ENCODE data around the gene KRTAP5-10.
"Not testable (repeated sequence)": the region's sequence is repeated elsewhere in the genome, so short reads cannot be mapped to it uniquely, and the experiment has no call there.

Gene KRTAP5-10

DNA sequence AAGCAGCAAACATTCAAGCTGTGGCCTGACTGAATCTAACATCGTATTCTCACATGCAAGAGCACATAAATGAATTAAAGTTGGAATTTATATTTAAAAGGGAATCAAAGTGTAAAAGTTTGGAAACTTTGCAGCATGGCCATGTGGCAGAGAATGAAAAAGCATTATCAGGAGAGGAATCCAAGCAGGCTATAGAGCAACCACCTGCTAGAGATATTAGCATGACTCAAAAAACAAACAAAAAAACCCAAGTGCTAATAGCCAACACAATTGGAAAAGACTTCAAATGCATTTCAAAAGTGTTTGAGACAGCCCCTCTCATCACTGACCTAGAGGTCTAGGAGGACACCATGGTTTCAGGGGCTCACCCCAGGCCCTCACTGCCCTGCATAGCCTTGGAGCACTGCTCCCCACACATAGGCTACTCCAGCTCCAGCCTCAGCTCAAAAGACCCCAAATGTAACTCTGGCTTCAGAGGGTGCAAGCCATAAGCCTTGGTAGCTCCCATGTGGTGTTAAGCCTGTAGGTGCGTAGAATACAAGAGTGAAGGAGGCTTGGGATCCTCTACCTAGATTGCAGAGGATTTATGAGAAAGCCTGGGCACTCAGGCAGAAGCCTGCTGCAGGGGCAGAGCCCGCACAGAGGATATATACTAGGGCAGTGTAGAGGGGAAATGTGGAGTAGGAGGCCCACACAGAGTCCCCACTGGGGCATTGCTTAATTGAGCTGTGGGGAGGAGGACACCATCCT is 40.0 kb upstream of the KRTAP5-10 start:
- no peaks in the 10 kb centered on the region for H3K9me3 ChIP-seq (replicated peaks; ENCODE audit: insufficient read depth, low read length)
- peaks cover 36% of the 10 kb centered on the region for H3K27me3 ChIP-seq (replicated peaks; ENCODE audit: insufficient read depth, low read length)
- H4K20me1 ChIP-seq (ENCODE audit: insufficient read depth, low read length): no peaks in the 10 kb centered on the region
- no peaks in the 10 kb centered on the region for H3K79me2 ChIP-seq (ENCODE audit: low read length)
- TF ChIP-seq, protein P1, sequence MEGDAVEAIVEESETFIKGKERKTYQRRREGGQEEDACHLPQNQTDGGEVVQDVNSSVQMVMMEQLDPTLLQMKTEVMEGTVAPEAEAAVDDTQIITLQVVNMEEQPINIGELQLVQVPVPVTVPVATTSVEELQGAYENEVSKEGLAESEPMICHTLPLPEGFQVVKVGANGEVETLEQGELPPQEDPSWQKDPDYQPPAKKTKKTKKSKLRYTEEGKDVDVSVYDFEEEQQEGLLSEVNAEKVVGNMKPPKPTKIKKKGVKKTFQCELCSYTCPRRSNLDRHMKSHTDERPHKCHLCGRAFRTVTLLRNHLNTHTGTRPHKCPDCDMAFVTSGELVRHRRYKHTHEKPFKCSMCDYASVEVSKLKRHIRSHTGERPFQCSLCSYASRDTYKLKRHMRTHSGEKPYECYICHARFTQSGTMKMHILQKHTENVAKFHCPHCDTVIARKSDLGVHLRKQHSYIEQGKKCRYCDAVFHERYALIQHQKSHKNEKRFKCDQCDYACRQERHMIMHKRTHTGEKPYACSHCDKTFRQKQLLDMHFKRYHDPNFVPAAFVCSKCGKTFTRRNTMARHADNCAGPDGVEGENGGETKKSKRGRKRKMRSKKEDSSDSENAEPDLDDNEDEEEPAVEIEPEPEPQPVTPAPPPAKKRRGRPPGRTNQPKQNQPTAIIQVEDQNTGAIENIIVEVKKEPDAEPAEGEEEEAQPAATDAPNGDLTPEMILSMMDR (IDR thresholded peaks at IDR 0.05; ENCODE audit: low read length): no peak
- no peak for TF ChIP-seq EZH2 (optimal IDR thresholded peaks at IDR 0.05; ENCODE audit: low read depth, low read length)
- TF ChIP-seq EZH2phosphoT487 (IDR thresholded peaks at IDR 0.05; ENCODE audit: low read length): no peak
- no peak overlapping the region for H3K4me2 ChIP-seq (ENCODE audit: low read depth, low read length)
- H3F3A ChIP-seq (ENCODE audit: insufficient read depth, low read length): no peaks in the 10 kb centered on the region
- no peak overlapping the region for H3K9ac ChIP-seq (ENCODE audit: low read length)
- no peak overlapping the region for H3K4me3 ChIP-seq (ENCODE audit: low read length)
- no peaks in the 10 kb centered on the region for H3K36me3 ChIP-seq (replicated peaks; ENCODE audit: insufficient read depth, low read length)
- no peak for DNase-seq
- H3K4me1 ChIP-seq (ENCODE audit: low read length): no peaks in the 10 kb centered on the region
- no peaks in the 10 kb centered on the region for H3K9me2 ChIP-seq (replicated peaks; ENCODE audit: insufficient read depth, low read length)
- H2AFZ ChIP-seq (ENCODE audit: low read length): no peak overlapping the region
- no peak overlapping the region for H3K27ac ChIP-seq (ENCODE audit: low read length)

DNA sequence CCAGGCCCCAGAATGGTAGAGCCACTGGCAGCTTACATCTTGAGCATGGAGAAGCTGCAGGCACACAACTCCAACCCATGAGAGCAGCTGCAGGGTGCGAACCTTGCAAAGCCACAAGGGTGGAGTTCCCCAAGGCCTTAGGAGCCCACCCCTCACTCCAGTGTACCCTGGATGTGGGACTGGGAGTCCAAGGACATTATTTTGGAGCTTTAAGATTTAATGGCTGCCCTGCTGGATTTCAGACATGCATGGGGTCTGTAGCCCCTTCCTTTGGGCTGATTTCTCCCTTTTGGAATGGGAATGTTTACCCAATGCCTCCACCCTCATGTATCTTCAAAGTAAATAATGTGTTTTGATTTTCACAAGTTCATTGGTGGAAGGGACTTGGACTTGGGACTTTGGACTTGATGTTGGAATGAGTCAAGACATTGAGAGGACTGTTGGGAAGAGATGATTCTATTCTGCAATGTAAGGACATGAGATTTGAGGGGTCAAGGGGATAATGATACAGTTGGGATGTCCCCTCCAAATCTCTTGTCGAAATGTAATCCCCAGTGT is 39.3 kb upstream of the KRTAP5-10 start:
- Histone ChIP-seq H3K9ac (ENCODE audit: low read length) (no peak overlapping the region), H3K36me3 (replicated peaks; ENCODE audit: insufficient read depth, low read length) (no peaks in the 10 kb centered on the region), H3K9me3 (replicated peaks; ENCODE audit: insufficient read depth, low read length) (no peaks in the 10 kb centered on the region), H2AFZ (ENCODE audit: low read length) (no peak overlapping the region), H3K4me1 (ENCODE audit: low read length) (no peaks in the 10 kb centered on the region), H3K79me2 (ENCODE audit: low read length) (no peaks in the 10 kb centered on the region), H3K4me3 (ENCODE audit: low read length) (no peak overlapping the region), H3K27ac (ENCODE audit: low read length) (no peak overlapping the region), H3K9me2 (replicated peaks; ENCODE audit: insufficient read depth, low read length) (no peaks in the 10 kb centered on the region), H3K27me3 (replicated peaks; ENCODE audit: insufficient read depth, low read length) (peaks cover 36% of the 10 kb centered on the region), H3F3A (ENCODE audit: insufficient read depth, low read length) (no peaks in the 10 kb centered on the region), H3K4me2 (ENCODE audit: low read depth, low read length) (no peak overlapping the region), H4K20me1 (ENCODE audit: insufficient read depth, low read length) (no peaks in the 10 kb centered on the region)
- TF ChIP-seq EZH2phosphoT487 (IDR thresholded peaks at IDR 0.05; ENCODE audit: low read length) (no peak), EZH2 (optimal IDR thresholded peaks at IDR 0.05; ENCODE audit: low read depth, low read length) (no peak)
- TF ChIP-seq, protein P1 (IDR thresholded peaks at IDR 0.05; ENCODE audit: low read length): no peak
- DNase-seq: no peak

DNA sequence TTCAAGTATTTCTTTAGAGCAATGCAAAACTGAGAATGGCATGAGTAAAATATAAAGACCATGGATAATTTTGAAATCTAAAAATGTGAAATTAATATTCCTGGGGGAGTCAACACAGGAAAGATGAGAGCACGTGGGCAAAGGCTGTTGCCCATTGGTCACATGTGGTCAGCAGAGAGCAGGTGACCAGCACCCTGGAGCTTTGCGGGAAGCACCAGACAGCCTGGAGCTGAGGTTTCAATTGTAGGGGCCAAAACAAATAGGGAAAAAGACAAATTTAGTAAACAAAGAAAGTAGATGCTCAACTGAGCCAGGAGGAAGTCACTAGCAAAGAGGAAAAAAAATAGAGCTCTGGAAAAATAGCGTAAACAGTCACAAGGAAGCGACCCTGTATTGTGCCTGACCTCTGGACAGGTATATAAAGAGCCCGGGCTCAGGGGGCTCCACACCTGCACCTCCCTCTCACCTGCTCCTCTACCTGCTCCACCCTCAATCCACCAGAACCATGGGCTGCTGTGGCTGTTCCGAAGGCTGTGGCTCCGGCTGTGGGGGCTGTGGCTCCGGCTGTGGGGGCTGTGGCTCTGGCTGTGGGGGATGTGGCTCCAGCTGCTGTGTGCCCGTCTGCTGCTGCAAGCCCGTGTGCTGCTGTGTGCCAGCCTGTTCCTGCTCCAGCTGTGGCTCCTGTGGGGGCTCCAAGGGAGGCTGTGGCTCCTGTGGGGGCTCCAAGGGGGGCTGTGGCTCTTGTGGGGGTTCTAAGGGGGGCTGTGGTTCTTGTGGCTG is 38.4 kb upstream of the KRTAP5-10 start, which contains the start of gene KRTAP5-7:
TSS of gene KRTAP5-7 (plus strand) at position 472 of the 780 bp plus-strand sequence. CDS start at position 506, 34 bp downstream.
- not testable (repeated sequence) for H3K4me2 ChIP-seq (ENCODE audit: low read depth, low read length); H3F3A ChIP-seq (ENCODE audit: insufficient read depth, low read length); H3K9ac ChIP-seq (ENCODE audit: low read length); H3K4me3 ChIP-seq (ENCODE audit: low read length); H3K9me3 ChIP-seq (replicated peaks; ENCODE audit: insufficient read depth, low read length); H3K9me2 ChIP-seq (replicated peaks; ENCODE audit: insufficient read depth, low read length); H4K20me1 ChIP-seq (ENCODE audit: insufficient read depth, low read length); DNase-seq; H3K27ac ChIP-seq (ENCODE audit: low read length); H2AFZ ChIP-seq (ENCODE audit: low read length); H3K4me1 ChIP-seq (ENCODE audit: low read length); H3K79me2 ChIP-seq (ENCODE audit: low read length); H3K36me3 ChIP-seq (replicated peaks; ENCODE audit: insufficient read depth, low read length)
- H3K27me3 ChIP-seq (replicated peaks; ENCODE audit: insufficient read depth, low read length): peaks cover 36% of the 10 kb centered on the region

Measured in MM.1S (cell line).